ENCODE results near the gene C3orf22. TPM values are rescaled to one million over a fixed set of nuclear protein-coding genes. Genes with fewer than 3 reads are reported as not detected.

Gene C3orf22
- total RNA-seq, 2 experiments from 2014 or later = not detected

DNA sequence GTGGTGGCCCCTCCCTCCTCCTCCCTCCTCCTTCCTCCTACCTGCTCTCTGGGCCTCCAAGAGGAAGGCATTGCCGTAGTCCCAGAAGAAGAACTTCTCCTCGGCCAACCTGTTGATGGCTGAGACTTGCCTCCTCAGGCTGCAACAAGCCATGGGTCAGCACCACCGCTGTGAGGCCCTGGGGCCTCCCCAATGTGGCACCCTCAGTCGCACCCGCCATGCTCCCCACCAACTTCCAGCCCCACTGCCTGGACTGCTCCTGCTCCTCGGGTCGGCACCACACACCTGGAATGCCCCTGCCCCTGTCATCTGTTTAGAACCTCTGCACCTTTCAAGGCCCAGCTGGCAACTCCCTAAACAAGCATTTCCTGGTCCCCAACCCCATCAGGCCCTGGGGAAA lies 58.7 kb downstream of the C3orf22 start:
- Mint-ChIP-seq H3K4me3 (no peak overlapping the region), H3K27ac (no peak overlapping the region), H3K9me3 (ENCODE audit: low read depth) (no peaks in the 10 kb centered on the region), H3K4me1 (peaks cover 4% of the 10 kb centered on the region), H3K27me3 (no peaks in the 10 kb centered on the region), H3K36me3 (no peaks in the 10 kb centered on the region)
- DNase-seq (no peak), ATAC-seq (no peak)
- CTCF ChIA-PET = no interaction called here

Other genes starting within 250 kb of the C3orf22 start
- not detected for gene KLF15, start 201.5 kb downstream of the C3orf22 start, total RNA-seq
- not detected for gene CFAP100, start 164.0 kb downstream of the C3orf22 start, total RNA-seq
- 10 to 100 TPM; 21.5 to 22.7 TPM for gene ZXDC, start 83.0 kb downstream of the C3orf22 start, total RNA-seq
- gene UROC1, start 41.2 kb downstream of the C3orf22 start, total RNA-seq = not detected
- not detected for gene CHST13, start 34.8 kb downstream of the C3orf22 start, total RNA-seq
- 1 to 10 TPM in 1 of 2 experiments, under 1 TPM in 1; 0.50 to 1.6 TPM for gene TXNRD3, start 96.2 kb upstream of the C3orf22 start, total RNA-seq
- 1 to 10 TPM; 7.7 to 9.0 TPM for gene CHCHD6, start 145.3 kb upstream of the C3orf22 start, total RNA-seq

Data from activated CD8-positive, alpha-beta memory T cell treated with anti-CD3 and anti-CD28 coated beads, Interleukin-2, amount 10 ng/mL, durations not matched to agents 7 days and 5 days (primary cell).